Measurements from ENCODE around the gene CRIP1.
A peak's percentile ranks its signal among the peaks of the same experiment; 100 is the strongest.

CRIP1 gene

GRCh38 chr14:105482486-105483110, 4.1 kb upstream of the CRIP1 start:
- H3K4me3 ChIP-seq (ENCODE audit: control insufficient read depth in 1 of 7, extremely low read depth in 1 of 7, insufficient read depth in 4 of 7, low read depth in 2 of 7, low read length in 6 of 7), result peak overlapping the region in 2 of 7 experiments; percentile 36 to 57
- H3K36me3 ChIP-seq (ENCODE audit: control insufficient read depth in 4 of 4, insufficient read depth in 4 of 4, low read length in 3 of 4), result peaks cover 0 to 6% (median 0%) of the 10 kb centered on the region in 4 experiments
- DNase-seq, result no peak
- H3K4me1 ChIP-seq (ENCODE audit: control extremely low read depth in 1 of 4, control insufficient read depth in 4 of 4, insufficient read depth in 4 of 4, low read length in 3 of 4), result peaks cover 0 to 91% (median 65%) of the 10 kb centered on the region in 4 experiments
- no peaks in the 10 kb centered on the region for H3K9me3 ChIP-seq (ENCODE audit: control extremely low read depth in 1 of 5, control insufficient read depth in 4 of 5, insufficient read depth in 2 of 5, low read depth in 1 of 5, low read length in 4 of 5)
- H3K27ac ChIP-seq (ENCODE audit: insufficient read depth in 1 of 2, low read depth in 1 of 2, low read length in 2 of 2, poor library complexity in 1 of 2, severe bottlenecking in 2 of 2), result peak overlapping the region; percentile 93 to 97
- ChIA-PET CTCF (interaction anchor here (0.9 to 7.4 kb wide), 11 partner anchors 7 to 111 kb away, joined by 3 to 77 read pairs (median 9); no protein-coding TSS in a partner anchor), POLR2A (interaction anchor here (1.5 to 2.2 kb wide), 2 partner anchors 8 to 11 kb away, joined by 7 to 23 read pairs; partner anchors contain the start of gene TEDC1)
- WGBS (ENCODE audit: insufficient coverage), result 88% methylated on average over 13 of the region's 18 CpGs
- H3K27me3 ChIP-seq (replicated peaks in 2 of 5; ENCODE audit: control insufficient read depth in 4 of 5, insufficient read depth in 5 of 5, low read length in 4 of 5), result peaks cover 0 to 58% (median 11%) of the 10 kb centered on the region in 5 experiments

GRCh38 chr14:105483300-105484068, 3.2 kb upstream of the CRIP1 start:
- WGBS (ENCODE audit: insufficient coverage), result 90% methylated on average over 13 of the region's 18 CpGs
- CTCF ChIA-PET, result interaction anchor here (1.2 to 7.4 kb wide), 7 partner anchors 9 to 65 kb away, joined by 3 to 77 read pairs (median 11); no protein-coding TSS in a partner anchor

GRCh38 chr14:105484069-105484996, 2.4 kb upstream of the CRIP1 start:
- POLR2A ChIA-PET, result interaction anchor here (0.8 to 1.0 kb wide), 2 partner anchors 10 to 277 kb away, joined by 3 read pairs; no protein-coding TSS in a partner anchor
- peaks cover 0 to 98% (median 77%) of the 10 kb centered on the region in 4 experiments for H3K4me1 ChIP-seq (ENCODE audit: control extremely low read depth in 1 of 4, control insufficient read depth in 4 of 4, insufficient read depth in 4 of 4, low read length in 3 of 4)
- no peaks in the 10 kb centered on the region for H3K9me3 ChIP-seq (ENCODE audit: control extremely low read depth in 1 of 5, control insufficient read depth in 4 of 5, insufficient read depth in 2 of 5, low read depth in 1 of 5, low read length in 4 of 5)
- H3K4me3 ChIP-seq (ENCODE audit: control insufficient read depth in 1 of 7, extremely low read depth in 1 of 7, insufficient read depth in 4 of 7, low read depth in 2 of 7, low read length in 6 of 7), result no peak overlapping the region
- H3K27me3 ChIP-seq (replicated peaks in 2 of 5; ENCODE audit: control insufficient read depth in 4 of 5, insufficient read depth in 5 of 5, low read length in 4 of 5), result peaks cover 0 to 55% (median 11%) of the 10 kb centered on the region in 5 experiments
- peak in 1 of 3 donors; percentile 38 for DNase-seq
- 86% methylated on average over 18 of the region's 20 CpGs for WGBS (ENCODE audit: insufficient coverage)
- peaks cover 0 to 5% (median 0%) of the 10 kb centered on the region in 4 experiments for H3K36me3 ChIP-seq (ENCODE audit: control insufficient read depth in 4 of 4, insufficient read depth in 4 of 4, low read length in 3 of 4)
- CTCF ChIA-PET, result interaction anchor here (1.2 to 7.4 kb wide), 3 partner anchors 14 to 39 kb away, joined by 5 to 77 read pairs (median 11); no protein-coding TSS in a partner anchor
- no peak overlapping the region for H3K27ac ChIP-seq (ENCODE audit: insufficient read depth in 1 of 2, low read depth in 1 of 2, low read length in 2 of 2, poor library complexity in 1 of 2, severe bottlenecking in 2 of 2)

More at GRCh38 chr14:105483300-105484068, 3.2 kb upstream of the CRIP1 start:
- POLR2A ChIA-PET, result interaction anchor here (1.0 kb wide), 1 partner anchor 9 kb away, joined by 3 read pairs; no protein-coding TSS in a partner anchor
- Histone ChIP-seq H3K36me3 (ENCODE audit: control insufficient read depth in 4 of 4, insufficient read depth in 4 of 4, low read length in 3 of 4) (peaks cover 0 to 6% (median 0%) of the 10 kb centered on the region in 4 experiments), H3K27ac (ENCODE audit: insufficient read depth in 1 of 2, low read depth in 1 of 2, low read length in 2 of 2, poor library complexity in 1 of 2, severe bottlenecking in 2 of 2) (peak overlapping the region in 1 of 2 experiments; percentile 97), H3K27me3 (replicated peaks in 2 of 5; ENCODE audit: control insufficient read depth in 4 of 5, insufficient read depth in 5 of 5, low read length in 4 of 5) (peaks cover 0 to 56% (median 11%) of the 10 kb centered on the region in 5 experiments), H3K4me3 (ENCODE audit: control insufficient read depth in 1 of 7, extremely low read depth in 1 of 7, insufficient read depth in 4 of 7, low read depth in 2 of 7, low read length in 6 of 7) (no peak overlapping the region), H3K9me3 (ENCODE audit: control extremely low read depth in 1 of 5, control insufficient read depth in 4 of 5, insufficient read depth in 2 of 5, low read depth in 1 of 5, low read length in 4 of 5) (no peaks in the 10 kb centered on the region), H3K4me1 (ENCODE audit: control extremely low read depth in 1 of 4, control insufficient read depth in 4 of 4, insufficient read depth in 4 of 4, low read length in 3 of 4) (peaks cover 0 to 93% (median 69%) of the 10 kb centered on the region in 4 experiments)
- DNase-seq, result no peak

GRCh38 chr14:105484997-105485393, 1.7 kb upstream of the CRIP1 start:
- Histone ChIP-seq H3K4me3 (ENCODE audit: control insufficient read depth in 1 of 7, extremely low read depth in 1 of 7, insufficient read depth in 4 of 7, low read depth in 2 of 7, low read length in 6 of 7) (no peak overlapping the region), H3K4me1 (ENCODE audit: control extremely low read depth in 1 of 4, control insufficient read depth in 4 of 4, insufficient read depth in 4 of 4, low read length in 3 of 4) (peaks cover 0 to 97% (median 80%) of the 10 kb centered on the region in 4 experiments), H3K27me3 (replicated peaks in 2 of 5; ENCODE audit: control insufficient read depth in 4 of 5, insufficient read depth in 5 of 5, low read length in 4 of 5) (peaks cover 0 to 48% (median 7%) of the 10 kb centered on the region in 5 experiments), H3K9me3 (ENCODE audit: control extremely low read depth in 1 of 5, control insufficient read depth in 4 of 5, insufficient read depth in 2 of 5, low read depth in 1 of 5, low read length in 4 of 5) (no peaks in the 10 kb centered on the region), H3K27ac (ENCODE audit: insufficient read depth in 1 of 2, low read depth in 1 of 2, low read length in 2 of 2, poor library complexity in 1 of 2, severe bottlenecking in 2 of 2) (no peak overlapping the region), H3K36me3 (ENCODE audit: control insufficient read depth in 4 of 4, insufficient read depth in 4 of 4, low read length in 3 of 4) (no peaks in the 10 kb centered on the region)
- 87% methylated on average over 9 of the region's 16 CpGs for WGBS (ENCODE audit: insufficient coverage)
- ChIA-PET CTCF (interaction anchor here (1.2 to 7.4 kb wide), 4 partner anchors 14 to 119 kb away, joined by 3 to 77 read pairs (median 8); no protein-coding TSS in a partner anchor), POLR2A (interaction anchor here (0.8 kb wide), 1 partner anchor 278 kb away, joined by 3 read pairs; no protein-coding TSS in a partner anchor)
- DNase-seq, result no peak

- CTCF ChIA-PET, result interaction anchor here (0.7 to 7.4 kb wide), 10 partner anchors 15 to 120 kb away, joined by 3 to 77 read pairs (median 4); no protein-coding TSS in a partner anchor
- Histone ChIP-seq H3K27ac (ENCODE audit: insufficient read depth in 1 of 2, low read depth in 1 of 2, low read length in 2 of 2, poor library complexity in 1 of 2, severe bottlenecking in 2 of 2) (no peak overlapping the region), H3K27me3 (replicated peaks in 2 of 5; ENCODE audit: control insufficient read depth in 4 of 5, insufficient read depth in 5 of 5, low read length in 4 of 5) (peaks cover 0 to 42% (median 7%) of the 10 kb centered on the region in 5 experiments), H3K36me3 (ENCODE audit: control insufficient read depth in 4 of 4, insufficient read depth in 4 of 4, low read length in 3 of 4) (no peaks in the 10 kb centered on the region), H3K9me3 (ENCODE audit: control extremely low read depth in 1 of 5, control insufficient read depth in 4 of 5, insufficient read depth in 2 of 5, low read depth in 1 of 5, low read length in 4 of 5) (no peaks in the 10 kb centered on the region), H3K4me3 (ENCODE audit: control insufficient read depth in 1 of 7, extremely low read depth in 1 of 7, insufficient read depth in 4 of 7, low read depth in 2 of 7, low read length in 6 of 7) (peak overlapping the region in 4 of 7 experiments; percentile 21 to 81 (median 70)), H3K4me1 (ENCODE audit: control extremely low read depth in 1 of 4, control insufficient read depth in 4 of 4, insufficient read depth in 4 of 4, low read length in 3 of 4) (peaks cover 0 to 95% (median 79%) of the 10 kb centered on the region in 4 experiments)
- WGBS (ENCODE audit: insufficient coverage), result 16% methylated on average over 12 of the region's 12 CpGs
- DNase-seq, result peak; percentile 82 to 87 (median 85)
- POLR2A ChIA-PET, result interaction anchor here (0.7 to 1.4 kb wide), 3 partner anchors 14 to 54 kb away, joined by 3 to 4 read pairs (median 3); no protein-coding TSS in a partner anchor
Observed at GRCh38 chr14:105485739-105486162, 935 bp upstream of the CRIP1 start.

- peaks cover 0 to 42% (median 7%) of the 10 kb centered on the region in 5 experiments for H3K27me3 ChIP-seq (replicated peaks in 2 of 5; ENCODE audit: control insufficient read depth in 4 of 5, insufficient read depth in 5 of 5, low read length in 4 of 5)
- WGBS (ENCODE audit: insufficient coverage), result under 1% methylated on average over 45 of the region's 45 CpGs
- no peaks in the 10 kb centered on the region for H3K9me3 ChIP-seq (ENCODE audit: control extremely low read depth in 1 of 5, control insufficient read depth in 4 of 5, insufficient read depth in 2 of 5, low read depth in 1 of 5, low read length in 4 of 5)
- POLR2A ChIA-PET, result interaction anchor here (1.4 kb wide), 1 partner anchor 39 kb away, joined by 3 read pairs; no protein-coding TSS in a partner anchor
- CTCF ChIA-PET, result interaction anchor here (1.1 to 7.4 kb wide), 6 partner anchors 16 to 118 kb away, joined by 3 to 77 read pairs (median 4); no protein-coding TSS in a partner anchor
- peak overlapping the region in 1 of 2 experiments; percentile 49 for H3K27ac ChIP-seq (ENCODE audit: insufficient read depth in 1 of 2, low read depth in 1 of 2, low read length in 2 of 2, poor library complexity in 1 of 2, severe bottlenecking in 2 of 2)
- peaks cover 0 to 91% (median 72%) of the 10 kb centered on the region in 4 experiments for H3K4me1 ChIP-seq (ENCODE audit: control extremely low read depth in 1 of 4, control insufficient read depth in 4 of 4, insufficient read depth in 4 of 4, low read length in 3 of 4)
- no peak for DNase-seq
- H3K4me3 ChIP-seq (ENCODE audit: control insufficient read depth in 1 of 7, extremely low read depth in 1 of 7, insufficient read depth in 4 of 7, low read depth in 2 of 7, low read length in 6 of 7), result peak overlapping the region; percentile 32 to 81 (median 61)
- H3K36me3 ChIP-seq (ENCODE audit: control insufficient read depth in 4 of 4, insufficient read depth in 4 of 4, low read length in 3 of 4), result no peaks in the 10 kb centered on the region
Observed at GRCh38 chr14:105486974-105487448, 325 bp downstream of the CRIP1 start.
